HEK293 (cell line): Measurements from ENCODE around the gene NFKBIZ.

Experiments
- CTCF ChIA-PET: fragments of 350-600 bp; formaldehyde crosslinking; extraction: SDS; loops from one replicate; lab custom pipeline; 2021; ENCODE audit warnings: antibody characterized with exemption; lab: Yijun Ruan, JAX
- POLR2A ChIA-PET: fragments of 300-600 bp; formaldehyde crosslinking; extraction: SDS; loops from one replicate; lab custom pipeline; 2020; ENCODE audit warnings: antibody characterized with exemption, inconsistent platforms; lab: Yijun Ruan, JAX
- H3K27ac ChIP-seq: fragments of 200-500 bp; sonication (Bioruptor generic); 2 replicates; pipeline ENCODE4 v1.5.1; 2014; ENCODE audit warnings: low read depth, low read length, control low read depth, inconsistent platforms; ENCODE audit errors: extremely low read depth
- H3K36me3 ChIP-seq, 2 experiments: fragments of 200-500 bp in 1 of 2; sonication (Bioruptor generic) in 1 of 2; 1 replicate in 1 of 2; 2 replicates in 1 of 2; pipeline ENCODE4 v1.5.1; 2014 to 2017; ENCODE audit warnings: inconsistent platforms in 2 of 2, low read length in 2 of 2; ENCODE audit not compliant: control insufficient read depth in 2 of 2, insufficient read depth in 1 of 2
- H3K4me1 ChIP-seq: fragments of 200-500 bp; sonication (Bioruptor generic); 2 replicates; pipeline ENCODE4 v1.5.1; 2014; ENCODE audit warnings: mild to moderate bottlenecking, low read length, inconsistent platforms; ENCODE audit not compliant: control insufficient read depth, insufficient read depth
- H3K4me3 ChIP-seq: 2 replicates; pipeline ENCODE4 v1.5.1; 2011; ENCODE audit warnings: low read depth, mild to moderate bottlenecking, control low read depth, low read length, moderate library complexity
- H3K9me3 ChIP-seq: fragments of 200-500 bp; sonication (Bioruptor generic); 2 replicates; pipeline ENCODE4 v1.5.1; 2014; ENCODE audit warnings: low read depth, low read length, inconsistent platforms; ENCODE audit not compliant: control insufficient read depth, insufficient read depth
- AEBP2 ChIP-seq: fragments of 450-650 bp; formaldehyde crosslinking; IDR thresholded peaks from 2 replicates; pipeline ENCODE4 v1.5.1; 2016; ENCODE audit warnings: missing biosample characterization, missing genetic modification characterization, borderline replicate concordance
- ATF2 ChIP-seq: fragments of 450-650 bp; formaldehyde crosslinking; IDR thresholded peaks from 2 replicates; pipeline ENCODE4 v1.5.1; 2016; ENCODE audit warnings: missing biosample characterization, missing genetic modification characterization, low read depth
- HOXA7 ChIP-seq: sonication (generic); formaldehyde crosslinking; IDR thresholded peaks from 2 replicates; pipeline ENCODE4 v1.8.1; 2022; ENCODE audit warnings: missing genetic modification reagents, borderline replicate concordance
- KLF8 ChIP-seq: fragments of 450-650 bp; formaldehyde crosslinking; IDR thresholded peaks from 2 replicates; pipeline ENCODE4 v1.5.1; 2016; ENCODE audit warnings: missing biosample characterization, missing genetic modification characterization
- OVOL3 ChIP-seq: fragments of 450-650 bp; formaldehyde crosslinking; IDR thresholded peaks from 2 replicates; pipeline ENCODE4 v1.5.1; 2016; ENCODE audit warnings: missing biosample characterization, missing genetic modification characterization
- REPIN1 ChIP-seq: fragments of 450-650 bp; formaldehyde crosslinking; IDR thresholded peaks from 2 replicates; pipeline ENCODE4 v1.5.1; 2017; ENCODE audit warnings: missing biosample characterization, missing genetic modification characterization, low read depth
- SP7 ChIP-seq: fragments of 450-650 bp; formaldehyde crosslinking; IDR thresholded peaks from 2 replicates; pipeline ENCODE4 v1.5.1; 2016; ENCODE audit warnings: missing biosample characterization, missing genetic modification characterization
- WT1 ChIP-seq: fragments of 450-650 bp; formaldehyde crosslinking; IDR thresholded peaks from 2 replicates; pipeline ENCODE4 v1.5.1; 2016; ENCODE audit warnings: missing biosample characterization, missing genetic modification characterization
- ZBTB11 ChIP-seq: fragments of 450-650 bp; formaldehyde crosslinking; conservative IDR thresholded peaks from 2 replicates; pipeline ENCODE4 v1.5.1; 2016; ENCODE audit warnings: low read depth, missing biosample characterization, missing genetic modification characterization
- ZBTB21 ChIP-seq: fragments of 450-650 bp; formaldehyde crosslinking; IDR thresholded peaks from 2 replicates; pipeline ENCODE4 v1.5.1; 2017; ENCODE audit warnings: missing biosample characterization, missing genetic modification characterization
- ZEB2 ChIP-seq: fragments of 450-650 bp; formaldehyde crosslinking; IDR thresholded peaks from 2 replicates; pipeline ENCODE4 v1.5.1; 2016; ENCODE audit warnings: missing biosample characterization, missing genetic modification characterization
- ZNF354C ChIP-seq: fragments of 450-650 bp; formaldehyde crosslinking; IDR thresholded peaks from 2 replicates; pipeline ENCODE4 v1.5.1; 2016; ENCODE audit warnings: missing biosample characterization, missing genetic modification characterization, low read depth, borderline replicate concordance
- ZNF423 ChIP-seq: fragments of 450-650 bp; formaldehyde crosslinking; IDR thresholded peaks from 2 replicates; pipeline ENCODE4 v1.5.1; 2016; ENCODE audit warnings: missing biosample characterization, missing genetic modification characterization
- ZNF48 ChIP-seq: fragments of 450-650 bp; formaldehyde crosslinking; IDR thresholded peaks from 2 replicates; pipeline ENCODE4 v1.5.1; 2016; ENCODE audit warnings: missing biosample characterization, missing genetic modification characterization
- ZNF501 ChIP-seq: fragments of 450-650 bp; formaldehyde crosslinking; IDR thresholded peaks from 2 replicates; pipeline ENCODE4 v1.5.1; 2016; ENCODE audit warnings: missing biosample characterization, missing genetic modification characterization
- ZNF544 ChIP-seq: fragments of 450-650 bp; formaldehyde crosslinking; IDR thresholded peaks from 2 replicates; pipeline ENCODE4 v1.5.0; 2017; ENCODE audit warnings: missing biosample characterization, missing genetic modification characterization
- ZNF560 ChIP-seq: fragments of 450-650 bp; formaldehyde crosslinking; IDR thresholded peaks from 2 replicates; pipeline ENCODE4 v1.5.1; 2017; ENCODE audit warnings: missing biosample characterization, missing genetic modification characterization, borderline replicate concordance
- ZNF580 ChIP-seq: fragments of 450-650 bp; formaldehyde crosslinking; IDR thresholded peaks from 2 replicates; pipeline ENCODE4 v1.5.1; 2016; ENCODE audit warnings: missing biosample characterization, missing genetic modification characterization
- ZNF837 ChIP-seq: fragments of 450-650 bp; formaldehyde crosslinking; IDR thresholded peaks from 2 replicates; pipeline ENCODE4 v1.5.1; 2016; ENCODE audit warnings: missing biosample characterization, missing genetic modification characterization
- ZSCAN4 ChIP-seq: fragments of 450-650 bp; formaldehyde crosslinking; IDR thresholded peaks from 2 replicates; pipeline ENCODE4 v1.5.1; 2017; ENCODE audit warnings: missing biosample characterization, missing genetic modification characterization
- TF ChIP-seq, protein P1 (sequence below): fragments of 450-650 bp; formaldehyde crosslinking; IDR thresholded peaks from 2 replicates; pipeline ENCODE4 v1.5.1; 2017; ENCODE audit warnings: missing biosample characterization, missing genetic modification characterization
- TF ChIP-seq, protein P2 (sequence below): fragments of 450-650 bp; formaldehyde crosslinking; IDR thresholded peaks from 2 replicates; pipeline ENCODE4 v1.5.1; 2017; ENCODE audit warnings: missing biosample characterization, missing genetic modification characterization

Gene NFKBIZ

DNA sequence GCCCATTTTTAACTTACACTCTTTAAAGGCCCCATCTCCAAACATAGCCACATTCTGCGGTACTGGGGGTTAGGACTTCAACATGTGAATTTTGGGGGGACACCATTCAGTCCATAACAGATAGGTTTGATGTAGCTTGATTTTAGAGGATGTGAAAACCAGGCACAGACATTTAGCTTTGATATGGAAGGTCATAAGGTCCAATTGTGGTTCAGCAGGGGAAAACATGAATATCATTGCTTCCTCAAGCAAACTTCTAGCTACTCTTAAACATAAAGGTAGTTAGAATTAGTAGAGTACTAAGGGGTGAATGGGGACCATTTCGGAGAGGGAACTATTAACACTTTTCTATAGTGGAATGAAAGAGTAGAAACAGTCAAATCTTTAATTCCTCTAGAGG, 13.6 kb upstream of the NFKBIZ start:
- Histone ChIP-seq H3K9me3 (no peaks in the 10 kb centered on the region), H3K36me3 (no peaks in the 10 kb centered on the region), H3K4me1 (no peaks in the 10 kb centered on the region), H3K4me3 (no peak overlapping the region)
- ChIA-PET POLR2A (interaction anchor here (1.8 kb wide), 1 partner anchor 14 kb away, joined by 6 read pairs; the partner anchor contains the start of gene NFKBIZ), CTCF (no interaction called here)
- TF ChIP-seq ZNF354C (tag by site-specific recombination), result no peak
- TF ChIP-seq ZNF837, result no peak
- no peak for TF ChIP-seq ZBTB11 (tag by site-specific recombination)
- TF ChIP-seq, protein P1, sequence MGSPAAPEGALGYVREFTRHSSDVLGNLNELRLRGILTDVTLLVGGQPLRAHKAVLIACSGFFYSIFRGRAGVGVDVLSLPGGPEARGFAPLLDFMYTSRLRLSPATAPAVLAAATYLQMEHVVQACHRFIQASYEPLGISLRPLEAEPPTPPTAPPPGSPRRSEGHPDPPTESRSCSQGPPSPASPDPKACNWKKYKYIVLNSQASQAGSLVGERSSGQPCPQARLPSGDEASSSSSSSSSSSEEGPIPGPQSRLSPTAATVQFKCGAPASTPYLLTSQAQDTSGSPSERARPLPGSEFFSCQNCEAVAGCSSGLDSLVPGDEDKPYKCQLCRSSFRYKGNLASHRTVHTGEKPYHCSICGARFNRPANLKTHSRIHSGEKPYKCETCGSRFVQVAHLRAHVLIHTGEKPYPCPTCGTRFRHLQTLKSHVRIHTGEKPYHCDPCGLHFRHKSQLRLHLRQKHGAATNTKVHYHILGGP (tag by site-specific recombination), result no peak
- no peak for TF ChIP-seq ZSCAN4 (tag by site-specific recombination)
- no peak for TF ChIP-seq AEBP2 (tag by site-specific recombination)
- no peak for TF ChIP-seq ZBTB21 (tag by site-specific recombination)
- TF ChIP-seq ZNF501 (tag by site-specific recombination), result no peak
- TF ChIP-seq ZNF560 (tag by site-specific recombination), result no peak
- no peak for TF ChIP-seq HOXA7
- TF ChIP-seq, protein P2, sequence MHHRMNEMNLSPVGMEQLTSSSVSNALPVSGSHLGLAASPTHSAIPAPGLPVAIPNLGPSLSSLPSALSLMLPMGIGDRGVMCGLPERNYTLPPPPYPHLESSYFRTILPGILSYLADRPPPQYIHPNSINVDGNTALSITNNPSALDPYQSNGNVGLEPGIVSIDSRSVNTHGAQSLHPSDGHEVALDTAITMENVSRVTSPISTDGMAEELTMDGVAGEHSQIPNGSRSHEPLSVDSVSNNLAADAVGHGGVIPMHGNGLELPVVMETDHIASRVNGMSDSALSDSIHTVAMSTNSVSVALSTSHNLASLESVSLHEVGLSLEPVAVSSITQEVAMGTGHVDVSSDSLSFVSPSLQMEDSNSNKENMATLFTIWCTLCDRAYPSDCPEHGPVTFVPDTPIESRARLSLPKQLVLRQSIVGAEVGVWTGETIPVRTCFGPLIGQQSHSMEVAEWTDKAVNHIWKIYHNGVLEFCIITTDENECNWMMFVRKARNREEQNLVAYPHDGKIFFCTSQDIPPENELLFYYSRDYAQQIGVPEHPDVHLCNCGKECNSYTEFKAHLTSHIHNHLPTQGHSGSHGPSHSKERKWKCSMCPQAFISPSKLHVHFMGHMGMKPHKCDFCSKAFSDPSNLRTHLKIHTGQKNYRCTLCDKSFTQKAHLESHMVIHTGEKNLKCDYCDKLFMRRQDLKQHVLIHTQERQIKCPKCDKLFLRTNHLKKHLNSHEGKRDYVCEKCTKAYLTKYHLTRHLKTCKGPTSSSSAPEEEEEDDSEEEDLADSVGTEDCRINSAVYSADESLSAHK (tag by site-specific recombination), result no peak
- TF ChIP-seq, all 188 proteins: peak for 0
- H3K27ac ChIP-seq, result no peak overlapping the region

DNA sequence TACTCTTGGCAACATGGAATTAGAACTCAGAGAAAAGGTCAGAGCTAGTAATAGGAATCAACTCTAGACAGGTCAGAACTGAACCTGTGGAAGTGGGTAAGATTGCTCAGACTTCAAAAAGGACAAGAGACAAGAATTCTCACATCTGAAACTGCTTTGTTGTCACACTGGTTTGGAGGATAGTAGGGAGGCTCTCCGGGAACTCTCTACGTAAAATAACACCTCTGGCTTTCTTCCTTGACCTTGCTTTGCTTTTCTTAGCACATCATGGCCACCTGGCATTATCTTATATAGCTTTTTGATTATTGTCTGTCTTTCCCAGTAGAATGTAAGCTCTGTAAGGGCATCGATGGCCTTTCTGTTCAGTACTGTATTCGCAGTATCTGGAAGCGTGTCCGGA, 13.2 kb upstream of the NFKBIZ start:
- ChIA-PET POLR2A (interaction anchor here (0.6 to 1.8 kb wide), 2 partner anchors 13 to 23 kb away, joined by 3 to 6 read pairs; partner anchors contain the start of gene NFKBIZ), CTCF (no interaction called here)
- no peak for TF ChIP-seq ZNF544
- TF ChIP-seq REPIN1, result no peak
- no peak for TF ChIP-seq ZEB2
- no peak for TF ChIP-seq OVOL3 (tag by site-specific recombination)
- TF ChIP-seq SP7 (tag by site-specific recombination), result no peak
- TF ChIP-seq WT1 (tag by site-specific recombination), result no peak
- TF ChIP-seq ZNF48 (tag by site-specific recombination), result no peak
- TF ChIP-seq ATF2, result no peak
- TF ChIP-seq ZNF423 (tag by site-specific recombination), result no peak
- no peak for TF ChIP-seq ZNF580 (tag by site-specific recombination)
- no peak for TF ChIP-seq KLF8 (tag by site-specific recombination)
- H3K36me3 ChIP-seq, result no peaks in the 10 kb centered on the region
- no peak overlapping the region for H3K27ac ChIP-seq
- H3K4me1 ChIP-seq, result no peaks in the 10 kb centered on the region
- no peak overlapping the region for H3K4me3 ChIP-seq
- no peaks in the 10 kb centered on the region for H3K9me3 ChIP-seq
